SKM-1 (cell line): ENCODE measurements around the gene DCDC2C.

ENCODE experiments used
- DNase-seq: peaks from one replicate; lab custom pipeline; 2025; ENCODE audit not compliant: unreplicated experiment; lab: John Stamatoyannopoulos, UW

Gene DCDC2C

DNA sequence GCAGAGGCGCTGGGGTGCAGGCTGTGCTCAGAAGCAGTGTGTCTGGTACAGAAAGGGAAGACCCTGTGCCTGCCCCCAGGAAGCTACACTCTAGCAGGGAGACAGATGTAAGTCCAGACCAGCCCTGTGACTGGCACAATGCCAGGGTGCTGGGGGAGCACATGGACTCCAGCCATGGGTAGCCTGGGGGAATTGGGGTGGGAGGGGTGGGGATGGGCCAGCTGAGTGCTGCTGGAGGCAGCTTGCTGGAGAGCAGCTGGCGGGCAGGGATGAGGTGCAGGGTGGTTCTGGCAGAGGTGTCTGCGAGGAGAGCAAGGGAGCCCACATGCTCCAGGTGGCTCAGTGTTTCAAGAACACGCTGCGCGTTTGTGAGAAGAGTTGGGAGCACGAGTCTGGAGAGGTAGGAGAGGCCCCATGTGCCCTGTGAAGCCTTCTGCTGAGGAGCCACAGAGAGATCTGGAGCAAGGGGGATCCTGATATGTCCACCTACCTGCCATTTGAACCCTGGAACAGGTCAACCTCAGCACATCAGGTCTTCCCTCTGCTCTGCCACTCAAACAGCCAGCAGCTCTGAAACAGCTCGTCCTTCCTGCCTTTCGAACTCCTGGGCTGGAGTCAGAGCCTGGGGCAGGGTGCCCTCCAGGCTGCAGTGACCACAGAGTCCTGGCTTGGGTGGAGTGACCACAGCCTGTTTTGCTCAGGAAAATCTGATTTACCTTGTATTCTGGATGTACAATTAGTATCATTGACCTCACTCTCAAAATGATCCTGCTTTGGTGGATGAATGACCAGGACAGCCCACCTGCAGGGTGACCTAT is 30.3 kb upstream of the DCDC2C start:
- DNase-seq = no peak

DNA sequence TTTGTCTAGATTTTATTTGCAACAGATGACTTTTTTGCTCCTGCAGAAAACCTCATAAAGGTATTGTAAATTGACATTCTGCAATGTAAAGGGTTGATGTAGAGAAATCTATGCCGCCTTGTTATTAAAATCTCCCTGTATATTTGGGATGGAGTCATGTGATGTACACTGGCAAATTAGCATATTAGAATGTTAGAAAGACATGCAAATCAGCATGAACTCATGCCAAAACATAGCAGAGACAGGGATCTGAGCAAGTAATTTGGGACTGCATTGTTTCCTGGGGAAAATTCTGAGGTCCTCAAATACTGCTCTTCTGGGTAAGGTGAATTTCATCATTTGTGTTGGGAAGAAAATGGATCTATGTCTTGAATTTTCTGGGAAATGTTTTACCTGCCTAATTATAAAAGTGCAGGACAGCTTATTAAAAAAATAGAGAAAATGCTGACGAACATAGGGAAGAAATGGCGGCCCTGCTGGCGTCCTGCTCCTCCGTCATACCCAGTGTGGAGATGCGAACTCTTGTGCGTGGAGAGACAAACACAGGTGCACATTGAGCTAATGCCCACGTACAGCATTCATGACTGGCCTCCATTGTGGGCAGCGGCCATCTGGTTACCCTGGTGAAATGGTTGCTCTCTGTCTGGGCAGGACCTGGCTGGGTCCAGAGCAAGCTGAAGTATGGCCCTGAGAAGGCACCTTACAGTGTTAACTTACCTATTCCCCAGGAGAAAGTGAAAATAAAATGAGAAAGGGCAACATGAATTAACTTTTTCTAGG is 29.1 kb upstream of the DCDC2C start:
- no peak for DNase-seq

DNA sequence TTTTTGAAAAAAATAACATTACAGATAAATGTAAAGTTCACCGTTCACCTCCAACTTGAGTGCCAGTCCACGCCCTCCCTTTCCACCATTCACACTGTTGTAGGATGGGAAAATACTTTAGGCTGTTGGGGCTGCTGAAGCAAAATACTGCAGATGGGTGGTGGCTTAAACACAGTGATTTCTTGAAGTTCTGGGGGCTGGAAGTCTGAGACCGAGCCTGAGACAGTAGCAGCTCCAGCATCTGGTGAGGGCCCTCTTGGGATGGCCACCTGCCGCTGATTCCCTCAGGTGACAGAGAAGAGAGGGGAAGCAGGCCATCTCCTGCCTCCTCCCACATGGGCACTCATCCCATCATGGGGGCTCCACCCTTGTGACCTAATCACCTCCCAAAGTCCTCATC is 27.7 kb upstream of the DCDC2C start:
- DNase-seq = no peak

DNA sequence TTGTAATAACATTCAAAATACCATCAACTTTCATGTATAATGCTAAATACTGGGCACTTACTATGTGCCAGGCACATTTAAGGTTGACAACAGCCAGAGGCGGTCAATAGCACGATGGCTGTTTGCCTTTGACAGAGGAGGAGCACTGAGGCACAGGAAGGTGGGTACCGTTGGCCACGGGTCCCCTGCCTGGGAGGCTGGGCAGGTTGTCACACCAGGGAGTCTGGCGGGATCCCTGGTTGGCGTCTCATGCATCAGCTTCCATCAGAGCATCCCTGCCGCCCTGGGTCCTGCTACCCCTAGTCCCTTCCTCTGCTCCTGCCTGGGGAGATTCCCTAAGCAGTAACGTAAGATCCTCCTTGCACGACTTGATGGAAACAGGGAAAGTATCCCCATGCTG is 25.9 kb upstream of the DCDC2C start:
- no peak for DNase-seq

DNA sequence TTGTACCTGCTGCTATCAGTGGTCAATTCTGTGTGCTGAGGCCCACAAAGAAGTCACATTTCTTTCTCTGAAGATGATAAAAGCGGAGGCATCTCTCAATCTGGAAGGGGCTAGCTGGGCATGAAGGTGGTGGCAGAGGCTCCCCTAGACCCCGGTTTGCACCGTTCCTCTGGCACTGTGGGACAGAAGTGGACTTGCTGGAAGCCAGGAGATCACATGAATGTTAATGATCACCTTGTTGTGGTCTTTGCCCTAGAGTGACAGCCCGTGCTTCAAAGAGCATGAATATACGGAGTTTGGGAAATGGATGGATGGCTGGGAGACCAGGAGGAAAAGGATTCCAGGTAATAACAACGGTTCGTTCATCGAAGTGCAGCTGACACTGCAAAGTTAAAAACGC is 25.2 kb upstream of the DCDC2C start:
- no peak for DNase-seq

DNA sequence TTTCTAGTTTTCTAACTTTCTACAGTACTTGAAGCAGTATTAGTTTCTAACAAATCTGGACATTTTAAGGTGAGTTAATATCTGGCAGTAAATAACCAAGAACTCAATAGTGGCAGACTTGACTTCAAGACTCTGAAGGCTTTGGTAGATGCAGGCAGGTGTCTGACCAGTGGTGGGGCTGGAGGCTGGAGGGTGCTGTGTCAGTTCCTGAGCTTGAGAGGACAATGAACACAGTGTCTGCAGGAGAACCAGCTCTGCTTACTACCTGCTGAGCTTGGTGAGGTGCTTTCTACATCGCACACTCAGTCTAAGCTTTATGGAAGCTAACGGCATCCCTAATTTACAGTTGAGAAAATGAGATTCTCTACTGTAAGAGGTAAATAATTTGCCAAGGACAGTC is 24.2 kb upstream of the DCDC2C start:
- no peak for DNase-seq

DNA sequence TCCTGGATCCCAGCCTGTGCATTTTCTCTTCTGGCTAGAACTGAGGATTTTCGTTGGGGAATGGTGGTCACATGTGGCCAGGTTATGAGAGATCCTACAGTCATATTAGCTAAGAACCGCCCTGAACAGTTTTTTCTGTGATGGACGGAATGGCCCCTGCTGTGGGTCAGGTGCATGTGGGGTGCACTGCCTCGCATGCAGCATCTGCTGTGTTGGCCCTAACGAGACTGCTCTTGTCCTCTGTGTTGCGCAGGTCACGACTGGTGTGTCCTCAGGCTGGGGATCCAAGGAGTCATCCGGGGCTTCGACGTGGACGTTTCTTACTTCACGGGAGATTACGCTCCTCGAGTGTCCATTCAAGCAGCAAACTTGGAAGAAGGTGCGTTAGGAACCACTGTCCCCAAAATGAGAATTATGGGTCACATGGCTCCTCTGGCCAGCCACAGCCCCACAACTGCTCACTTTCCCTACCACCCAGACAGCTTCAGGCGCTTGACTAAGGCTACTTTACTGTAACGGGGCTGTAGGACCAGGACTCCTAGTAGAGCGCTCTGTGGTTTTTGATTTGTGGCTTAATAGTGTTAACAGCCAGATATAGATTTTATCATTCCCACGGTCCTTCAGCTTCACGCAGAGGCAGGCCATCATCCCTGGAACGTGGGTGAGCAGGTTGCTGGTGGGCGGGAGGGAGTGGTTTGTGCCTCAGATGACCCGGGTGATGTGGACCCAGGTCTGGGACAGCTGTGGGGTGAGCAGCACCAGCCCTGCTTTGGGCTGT is 23.6 kb upstream of the DCDC2C start:
- no peak for DNase-seq

DNA sequence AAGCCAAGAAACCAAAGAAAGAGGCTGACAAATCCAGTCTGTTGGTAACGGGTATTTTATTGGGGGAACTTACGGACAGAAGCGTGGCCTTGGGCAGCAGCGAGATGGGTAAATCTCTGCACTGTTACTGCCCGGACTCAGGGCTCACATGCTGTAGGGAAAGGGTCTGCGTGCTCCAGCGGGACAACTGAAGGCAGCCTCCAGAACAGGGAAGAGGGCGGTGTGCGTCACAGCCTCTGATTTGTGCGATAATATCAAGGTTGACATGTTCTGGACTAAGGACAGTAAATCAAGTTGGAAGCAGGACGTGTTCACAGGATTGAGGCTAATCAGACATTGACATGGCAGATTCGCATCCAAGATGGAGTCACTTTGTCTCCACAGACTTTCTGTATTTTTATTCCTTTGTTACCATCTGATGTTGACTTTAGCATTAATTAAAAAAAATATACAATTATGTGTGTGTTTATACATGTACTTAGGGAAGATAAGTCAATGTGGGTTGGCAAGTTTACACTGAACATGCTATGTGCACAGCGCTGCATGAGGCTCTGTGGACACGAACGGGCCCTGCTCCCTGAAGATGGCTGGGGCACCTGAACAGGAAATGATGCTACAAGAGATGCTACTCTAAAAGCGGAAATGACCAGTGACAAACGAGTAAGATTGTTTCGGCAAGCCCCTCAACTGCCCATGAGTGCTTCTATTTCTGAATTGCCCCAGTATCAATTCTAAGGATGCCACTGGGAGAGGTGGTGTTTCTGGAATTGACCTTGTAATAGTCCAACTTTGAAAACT is 22.6 kb upstream of the DCDC2C start:
- no peak for DNase-seq

DNA sequence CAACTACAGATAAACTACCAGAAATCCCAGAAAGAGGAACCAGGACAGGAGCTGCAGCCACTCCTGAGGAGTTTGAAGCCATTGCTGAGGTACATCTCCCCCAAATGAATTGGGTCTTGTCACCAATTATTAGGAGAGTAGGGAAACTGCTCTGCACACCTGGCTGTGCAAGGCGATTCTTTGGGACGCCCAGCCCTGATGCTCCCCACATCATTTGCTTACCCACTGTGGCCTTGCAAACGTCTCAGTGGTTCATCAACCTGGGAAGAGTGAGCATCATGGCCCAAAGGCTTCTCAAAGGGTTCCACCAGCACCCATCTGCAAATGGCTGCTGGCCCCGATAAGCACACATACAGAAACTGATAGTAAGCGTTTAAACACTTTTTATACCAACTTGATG is 21.8 kb upstream of the DCDC2C start:
- no peak for DNase-seq

DNA sequence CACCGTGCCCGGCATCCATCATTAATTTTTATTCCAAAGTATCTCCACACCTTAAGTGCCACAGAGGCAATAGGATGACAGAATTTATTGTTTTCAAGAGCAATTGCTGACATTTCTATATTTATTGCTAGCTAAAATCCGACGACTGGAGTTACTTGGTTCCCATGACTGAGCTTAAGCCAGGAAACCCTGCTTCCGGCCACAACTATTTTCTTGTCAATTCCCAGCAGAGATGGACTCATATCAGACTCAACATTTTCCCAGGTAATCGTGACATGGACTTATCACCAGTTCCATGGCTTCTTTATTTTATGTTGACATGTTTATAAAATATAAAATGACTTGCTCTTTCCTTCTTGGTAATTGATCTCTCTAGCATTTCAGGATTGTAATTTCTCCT is 20.6 kb upstream of the DCDC2C start:
- no peak for DNase-seq

DNA sequence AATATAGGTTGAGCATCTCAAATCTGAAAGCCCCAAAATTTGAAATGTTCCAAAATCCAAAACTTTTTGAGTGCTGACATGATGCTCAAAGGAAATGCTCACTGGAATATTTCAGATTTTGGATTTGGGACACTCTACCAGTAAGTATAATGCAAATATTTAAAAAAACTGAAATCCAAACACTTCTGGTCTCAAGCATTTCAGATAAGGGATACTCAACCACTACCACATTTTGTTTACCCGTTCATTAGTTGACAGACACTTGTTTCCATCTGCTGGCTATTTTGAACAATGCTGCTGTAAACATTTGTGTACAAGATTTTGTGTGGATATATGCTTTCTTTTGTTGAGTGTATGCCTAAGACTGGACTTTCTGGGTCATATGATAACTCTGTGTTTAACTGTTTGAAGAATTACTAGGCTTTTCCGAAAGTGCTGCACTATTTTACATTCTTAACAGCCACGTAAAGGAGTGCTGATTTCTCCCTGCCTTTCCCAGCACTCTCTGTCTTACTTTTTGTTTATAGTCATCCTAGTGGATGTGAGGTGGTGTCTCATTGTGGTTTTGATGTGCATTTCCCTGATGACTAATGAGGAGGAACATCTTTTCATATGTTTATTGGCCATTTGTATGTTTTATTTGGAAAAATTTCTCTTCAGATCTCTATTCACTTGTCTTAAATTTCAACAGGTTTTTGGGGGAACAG is 19.5 kb upstream of the DCDC2C start:
- no peak for DNase-seq

DNA sequence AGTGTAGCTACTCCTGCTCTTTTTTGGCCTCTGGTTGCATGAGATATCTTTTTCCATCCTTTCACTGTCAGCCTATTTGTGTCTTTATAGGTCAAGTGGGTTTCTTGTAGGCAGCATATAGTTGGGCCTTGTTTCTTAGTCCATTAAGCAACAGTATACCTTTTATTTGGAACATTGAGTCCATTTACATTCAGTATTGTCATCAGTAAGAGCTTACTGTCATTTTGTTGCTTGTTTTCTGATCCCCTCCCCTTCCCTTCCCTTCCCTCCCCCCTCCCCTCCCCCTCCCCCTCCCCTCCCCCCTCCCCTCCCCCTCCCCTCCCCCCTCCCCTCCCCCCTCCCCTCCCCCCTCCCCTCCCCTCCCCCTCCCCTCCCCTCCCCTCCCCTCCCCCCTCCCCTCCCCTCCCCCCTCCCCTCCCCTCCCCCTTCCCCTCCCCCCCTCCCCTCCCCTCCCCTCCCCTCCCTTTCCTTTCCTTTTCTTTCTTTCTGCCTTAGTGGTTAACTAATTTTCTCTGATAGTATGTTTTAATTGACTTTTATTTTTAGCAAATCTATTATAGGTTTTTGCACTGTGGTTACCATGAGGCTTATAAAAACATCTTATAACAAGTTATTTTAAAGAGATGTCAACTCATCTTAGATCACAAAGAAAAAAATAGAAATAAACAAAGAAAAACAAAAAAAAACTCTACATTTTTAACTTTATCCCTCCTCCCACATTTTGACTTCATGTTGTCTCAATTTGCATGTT is 13.2 kb upstream of the DCDC2C start:
- no peak for DNase-seq

DNA sequence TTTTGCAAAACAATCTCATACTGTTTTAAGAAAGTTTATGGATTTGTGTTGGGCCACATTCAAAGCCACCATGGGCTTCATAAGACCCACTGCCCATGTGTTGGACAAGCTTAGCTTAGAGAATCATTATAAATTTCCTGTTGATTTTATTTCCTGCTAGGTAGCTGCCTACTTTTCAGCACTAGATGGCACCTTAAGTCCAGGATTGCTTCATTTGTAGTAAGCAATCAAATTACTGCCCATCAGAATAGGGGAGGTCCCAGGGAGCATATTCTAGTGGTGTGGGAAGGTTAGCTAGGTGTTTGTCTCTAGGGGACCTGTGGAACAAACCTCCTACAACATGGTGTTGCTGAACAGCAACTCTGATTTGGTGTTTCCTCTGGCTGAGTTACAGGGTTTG is 11.0 kb upstream of the DCDC2C start:
- DNase-seq = no peak

DNA sequence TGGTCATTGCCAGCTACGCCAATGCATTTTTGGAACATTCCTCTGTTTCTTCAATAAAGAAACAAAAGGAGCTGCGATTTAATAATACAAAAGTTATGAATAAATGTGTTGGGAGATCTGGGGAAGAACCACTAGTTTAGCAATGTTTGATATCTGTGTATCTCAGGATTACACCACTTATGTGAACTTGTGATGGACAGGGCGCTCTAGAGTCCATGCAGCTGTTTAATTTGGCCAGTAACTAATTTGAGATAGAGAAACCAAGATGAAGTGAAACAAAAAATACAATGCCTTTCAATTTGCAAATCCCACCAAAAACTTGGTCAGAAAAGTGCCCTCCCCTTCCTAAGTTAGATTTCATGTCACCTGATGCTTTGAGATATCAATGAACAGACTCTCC is 6.8 kb upstream of the DCDC2C start:
- DNase-seq = no peak

DNA sequence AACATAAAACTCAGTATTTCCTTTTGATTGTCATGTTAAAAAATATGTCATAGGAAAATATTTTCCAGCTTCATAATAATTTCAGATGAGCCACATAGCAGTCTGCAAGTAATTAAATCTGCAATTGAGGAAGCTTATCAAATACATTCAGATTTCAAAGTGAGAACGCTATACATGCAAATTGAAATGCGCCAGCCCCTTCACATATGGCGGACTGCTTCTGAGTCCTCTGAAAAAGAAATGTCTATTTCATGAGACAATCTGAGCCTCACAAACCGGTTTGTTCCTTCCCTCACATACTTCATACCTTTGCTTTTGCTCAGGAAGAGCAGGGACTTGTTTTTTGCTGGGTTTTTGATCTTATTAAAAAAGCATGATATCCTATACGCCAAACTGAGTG is 2.3 kb upstream of the DCDC2C start:
- DNase-seq = no peak

DNA sequence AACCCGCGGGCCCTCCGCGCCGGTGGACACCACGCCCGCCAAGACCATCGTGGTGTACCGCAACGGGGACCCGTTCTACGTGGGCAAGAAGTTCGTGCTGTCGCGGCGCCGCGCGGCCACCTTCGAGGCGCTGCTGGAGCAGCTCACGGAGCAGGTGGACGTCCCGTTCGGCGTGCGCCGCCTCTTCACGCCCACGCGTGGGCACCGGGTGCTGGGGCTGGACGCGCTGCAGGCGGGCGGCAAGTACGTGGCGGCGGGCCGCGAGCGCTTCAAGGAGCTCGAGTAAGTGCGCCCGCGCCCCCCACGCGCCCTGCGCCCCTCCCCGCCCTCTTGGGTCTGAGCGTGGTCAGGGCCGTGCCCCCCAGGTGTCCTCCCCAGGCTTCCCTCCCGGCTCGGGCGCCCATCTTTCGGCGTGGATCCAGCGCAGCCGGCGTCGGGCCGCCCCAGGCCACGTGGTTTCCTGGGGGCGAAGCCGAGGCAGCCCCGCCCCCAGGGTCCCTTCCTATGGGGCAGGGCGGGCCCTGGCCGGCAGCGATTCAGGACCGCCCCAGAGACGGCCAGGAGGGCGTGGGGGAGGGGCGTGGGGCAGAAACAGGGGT is 481 bp downstream of the DCDC2C start:
- DNase-seq = no peak

DNA sequence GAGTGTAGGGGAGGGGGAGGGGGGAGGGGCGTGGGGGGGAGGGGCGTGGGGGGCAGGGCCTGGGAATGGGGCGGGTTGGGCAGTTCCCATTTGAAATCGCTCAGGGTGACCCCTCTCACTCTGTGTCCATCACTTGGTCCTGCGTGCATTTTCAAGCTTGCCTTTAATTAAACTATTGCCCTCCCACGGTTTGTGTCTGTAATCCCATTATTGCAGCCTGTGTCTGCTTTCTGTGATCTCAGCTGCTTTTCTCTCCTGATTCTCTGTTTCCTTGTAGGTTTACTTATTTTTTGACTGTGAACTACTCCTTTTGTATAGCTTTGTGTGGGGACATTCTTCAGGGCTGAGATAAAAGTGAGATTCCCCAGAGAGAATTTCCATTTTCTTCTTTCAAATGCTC is 1.3 kb downstream of the DCDC2C start:
- DNase-seq = no peak

DNA sequence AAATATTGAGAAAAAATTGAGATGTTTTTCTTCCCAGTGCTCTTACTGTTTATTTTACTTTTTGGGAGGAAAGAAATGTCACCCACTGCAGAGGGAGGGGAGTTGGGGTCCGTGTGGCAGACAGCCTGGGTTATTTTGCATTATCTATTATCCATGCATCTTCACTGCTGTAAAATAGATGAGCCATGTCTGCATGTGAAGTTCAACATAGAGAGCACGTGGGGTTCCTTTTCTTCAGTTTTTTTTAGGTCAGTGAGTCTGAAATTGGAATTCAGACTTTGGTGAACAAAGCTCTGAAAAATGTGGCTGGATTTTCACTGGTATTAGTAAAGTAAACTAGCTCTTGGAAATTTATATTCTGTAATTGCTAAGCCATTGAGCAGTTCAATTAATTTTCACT is 2.4 kb downstream of the DCDC2C start:
- no peak for DNase-seq

DNA sequence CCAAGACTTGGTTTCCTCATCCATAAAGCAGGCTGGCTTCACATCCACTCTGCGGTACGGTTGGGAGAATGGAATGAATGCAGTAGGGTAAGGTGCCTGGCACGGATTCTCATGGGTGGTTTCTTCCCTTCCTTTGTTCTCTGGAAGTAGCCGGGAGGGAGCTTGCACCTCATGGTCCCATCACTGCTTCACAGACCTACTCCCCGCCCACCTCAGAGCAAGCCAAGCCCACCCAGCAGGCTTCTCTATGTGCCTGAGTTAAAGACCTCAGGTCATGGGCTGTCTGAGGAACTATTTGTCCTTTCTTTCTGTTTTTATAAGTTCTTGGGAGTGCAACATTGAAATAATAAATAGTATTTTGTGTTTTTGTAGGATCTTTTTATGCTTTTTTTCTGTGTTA is 3.5 kb downstream of the DCDC2C start:
- DNase-seq = no peak
